ENCODE data around the gene SLC22A2.
A peak's percentile ranks its signal among the peaks of the same experiment; 100 is the strongest.

SLC22A2 gene

GRCh38 chr6:160207618-160208017, 51.0 kb downstream of the SLC22A2 start:
- H3K4me3 ChIP-seq (ENCODE audit: low read depth, low read length): no peak overlapping the region
- no peak overlapping the region for H3K27ac ChIP-seq (ENCODE audit: extremely low read depth, low read depth, low read length)
- H3K9me3 ChIP-seq (ENCODE audit: control insufficient read depth, insufficient read depth, low read depth, low read length): no peaks in the 10 kb centered on the region
- no peaks in the 10 kb centered on the region for H3K4me1 ChIP-seq (ENCODE audit: control insufficient read depth, insufficient read depth, low read length)
- peak; percentile 31 for TF ChIP-seq SETDB1 (IDR thresholded peaks at IDR 0.05; ENCODE audit: insufficient read length, low read length)
- no peak for TF ChIP-seq ZBTB7A (tag by site-specific recombination; IDR thresholded peaks at IDR 0.05; ENCODE audit: low read depth)
- ChIA-PET POLR2A (no interaction called here), CTCF (no interaction called here)
- H3K36me3 ChIP-seq (ENCODE audit: control insufficient read depth in 2 of 2, insufficient read depth in 1 of 2, low read length in 2 of 2): no peaks in the 10 kb centered on the region

GRCh38 chr6:160204710-160205109, 53.9 kb downstream of the SLC22A2 start:
- TF ChIP-seq ZNF777 (tag by site-specific recombination; IDR thresholded peaks at IDR 0.05; ENCODE audit: borderline replicate concordance) (no peak), SALL2 (tag by site-specific recombination; IDR thresholded peaks at IDR 0.05; ENCODE audit: borderline replicate concordance) (no peak), ZNF792 (tag by site-specific recombination; IDR thresholded peaks at IDR 0.05) (no peak), ZNF157 (tag by site-specific recombination; IDR thresholded peaks at IDR 0.05) (no peak), KLF16 (tag by site-specific recombination; IDR thresholded peaks at IDR 0.05) (no peak), ZNF335 (tag by site-specific recombination; conservative IDR thresholded peaks at IDR 0.05) (no peak), ZIC2 (tag by site-specific recombination; IDR thresholded peaks at IDR 0.05) (no peak)
- Histone ChIP-seq H3K4me1 (ENCODE audit: control insufficient read depth, insufficient read depth, low read length) (no peaks in the 10 kb centered on the region), H3K4me3 (ENCODE audit: low read depth, low read length) (no peak overlapping the region), H3K36me3 (ENCODE audit: control insufficient read depth in 2 of 2, insufficient read depth in 1 of 2, low read length in 2 of 2) (no peaks in the 10 kb centered on the region), H3K27ac (ENCODE audit: extremely low read depth, low read depth, low read length) (no peak overlapping the region), H3K9me3 (ENCODE audit: control insufficient read depth, insufficient read depth, low read depth, low read length) (no peaks in the 10 kb centered on the region)
- ChIA-PET POLR2A (interaction anchor here (0.6 kb wide), 1 partner anchor 38 kb away, joined by 3 read pairs; no protein-coding TSS in a partner anchor), CTCF (interaction anchor here (0.6 to 1.1 kb wide), 2 partner anchors 16 to 610 kb away, joined by 3 to 4 read pairs; no protein-coding TSS in a partner anchor)

GRCh38 chr6:160203953-160204352, 54.7 kb downstream of the SLC22A2 start:
- no peaks in the 10 kb centered on the region for H3K4me1 ChIP-seq (ENCODE audit: control insufficient read depth, insufficient read depth, low read length)
- CTCF ChIA-PET: no interaction called here
- no peaks in the 10 kb centered on the region for H3K36me3 ChIP-seq (ENCODE audit: control insufficient read depth in 2 of 2, insufficient read depth in 1 of 2, low read length in 2 of 2)
- no peak overlapping the region for H3K4me3 ChIP-seq (ENCODE audit: low read depth, low read length)
- no peaks in the 10 kb centered on the region for H3K9me3 ChIP-seq (ENCODE audit: control insufficient read depth, insufficient read depth, low read depth, low read length)
- POLR2A ChIA-PET: no interaction called here
- H3K27ac ChIP-seq (ENCODE audit: extremely low read depth, low read depth, low read length): no peak overlapping the region
- TF ChIP-seq SETDB1 (IDR thresholded peaks at IDR 0.05; ENCODE audit: insufficient read length, low read length) (no peak), REPIN1 (tag by site-specific recombination; IDR thresholded peaks at IDR 0.05; ENCODE audit: low read depth) (no peak), TSHZ1 (tag by site-specific recombination; IDR thresholded peaks at IDR 0.05; ENCODE audit: borderline replicate concordance) (no peak), KLF9 (tag by site-specific recombination; IDR thresholded peaks at IDR 0.05; ENCODE audit: low read depth) (no peak), ZNF600 (tag by site-specific recombination; IDR thresholded peaks at IDR 0.05) (no peak), GLI4 (tag by site-specific recombination; IDR thresholded peaks at IDR 0.05) (no peak), KLF7 (tag by site-specific recombination; IDR thresholded peaks at IDR 0.05; ENCODE audit: borderline replicate concordance) (no peak), ZBTB48 (tag by site-specific recombination; IDR thresholded peaks at IDR 0.05) (no peak)
- TF ChIP-seq, protein P1, sequence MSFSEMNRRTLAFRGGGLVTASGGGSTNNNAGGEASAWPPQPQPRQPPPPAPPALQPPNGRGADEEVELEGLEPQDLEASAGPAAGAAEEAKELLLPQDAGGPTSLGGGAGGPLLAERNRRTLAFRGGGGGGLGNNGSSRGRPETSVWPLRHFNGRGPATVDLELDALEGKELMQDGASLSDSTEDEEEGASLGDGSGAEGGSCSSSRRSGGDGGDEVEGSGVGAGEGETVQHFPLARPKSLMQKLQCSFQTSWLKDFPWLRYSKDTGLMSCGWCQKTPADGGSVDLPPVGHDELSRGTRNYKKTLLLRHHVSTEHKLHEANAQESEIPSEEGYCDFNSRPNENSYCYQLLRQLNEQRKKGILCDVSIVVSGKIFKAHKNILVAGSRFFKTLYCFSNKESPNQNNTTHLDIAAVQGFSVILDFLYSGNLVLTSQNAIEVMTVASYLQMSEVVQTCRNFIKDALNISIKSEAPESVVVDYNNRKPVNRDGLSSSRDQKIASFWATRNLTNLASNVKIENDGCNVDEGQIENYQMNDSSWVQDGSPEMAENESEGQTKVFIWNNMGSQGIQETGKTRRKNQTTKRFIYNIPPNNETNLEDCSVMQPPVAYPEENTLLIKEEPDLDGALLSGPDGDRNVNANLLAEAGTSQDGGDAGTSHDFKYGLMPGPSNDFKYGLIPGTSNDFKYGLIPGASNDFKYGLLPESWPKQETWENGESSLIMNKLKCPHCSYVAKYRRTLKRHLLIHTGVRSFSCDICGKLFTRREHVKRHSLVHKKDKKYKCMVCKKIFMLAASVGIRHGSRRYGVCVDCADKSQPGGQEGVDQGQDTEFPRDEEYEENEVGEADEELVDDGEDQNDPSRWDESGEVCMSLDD (tag by site-specific recombination; IDR thresholded peaks at IDR 0.05): no peak
